PC-3 (cell line): ENCODE results near the gene SIGLEC14.
"Not testable (repeated sequence)": the region's sequence is repeated elsewhere in the genome, so short reads cannot be mapped to it uniquely, and the experiment has no call there.

Experiments used
- EZH2 ChIP-seq: fragments of 300-600 bp; sonication (generic); IDR thresholded peaks from one replicate; pipeline ENCODE4 v1.6.1; 2017; ENCODE audit warnings: antibody characterized with exemption, mild to moderate bottlenecking, low read length; ENCODE audit not compliant: unreplicated experiment
- EZH2phosphoT487 ChIP-seq: fragments of 300-600 bp; sonication (generic); IDR thresholded peaks from 2 replicates; pipeline ENCODE4 v1.6.1; 2018; ENCODE audit warnings: mild to moderate bottlenecking, antibody characterized with exemption, low read length, borderline replicate concordance
- TF ChIP-seq, protein P1 (sequence below): fragments of 300-600 bp; sonication (generic); conservative IDR thresholded peaks from 2 replicates; pipeline ENCODE4 v1.5.1; 2017; ENCODE audit warnings: antibody characterized with exemption, low read depth, mild to moderate bottlenecking, low read length

DNA sequence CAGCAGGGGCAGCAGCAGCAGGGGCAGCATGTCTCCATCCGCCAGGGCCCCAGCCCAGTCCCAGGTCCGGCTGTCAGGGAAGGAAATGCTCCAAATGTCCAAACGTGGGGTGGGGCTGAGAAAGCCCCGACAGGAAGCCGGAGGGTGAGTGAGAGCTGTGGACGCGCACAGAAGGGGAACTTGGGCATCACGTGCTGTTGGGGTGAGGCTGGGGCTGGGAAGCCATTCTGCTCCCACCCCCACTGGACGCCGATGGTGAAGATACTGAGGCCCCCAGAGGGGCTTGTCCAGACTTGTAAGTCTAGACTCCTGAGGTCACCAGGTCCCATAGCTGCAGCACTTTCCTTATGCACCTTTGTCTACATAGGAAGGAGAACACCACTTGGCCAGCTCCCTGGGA, at the start of gene SIGLEC14:
- TF ChIP-seq, protein P1, sequence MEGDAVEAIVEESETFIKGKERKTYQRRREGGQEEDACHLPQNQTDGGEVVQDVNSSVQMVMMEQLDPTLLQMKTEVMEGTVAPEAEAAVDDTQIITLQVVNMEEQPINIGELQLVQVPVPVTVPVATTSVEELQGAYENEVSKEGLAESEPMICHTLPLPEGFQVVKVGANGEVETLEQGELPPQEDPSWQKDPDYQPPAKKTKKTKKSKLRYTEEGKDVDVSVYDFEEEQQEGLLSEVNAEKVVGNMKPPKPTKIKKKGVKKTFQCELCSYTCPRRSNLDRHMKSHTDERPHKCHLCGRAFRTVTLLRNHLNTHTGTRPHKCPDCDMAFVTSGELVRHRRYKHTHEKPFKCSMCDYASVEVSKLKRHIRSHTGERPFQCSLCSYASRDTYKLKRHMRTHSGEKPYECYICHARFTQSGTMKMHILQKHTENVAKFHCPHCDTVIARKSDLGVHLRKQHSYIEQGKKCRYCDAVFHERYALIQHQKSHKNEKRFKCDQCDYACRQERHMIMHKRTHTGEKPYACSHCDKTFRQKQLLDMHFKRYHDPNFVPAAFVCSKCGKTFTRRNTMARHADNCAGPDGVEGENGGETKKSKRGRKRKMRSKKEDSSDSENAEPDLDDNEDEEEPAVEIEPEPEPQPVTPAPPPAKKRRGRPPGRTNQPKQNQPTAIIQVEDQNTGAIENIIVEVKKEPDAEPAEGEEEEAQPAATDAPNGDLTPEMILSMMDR = not testable (repeated sequence)
- TF ChIP-seq EZH2, EZH2phosphoT487: not testable (repeated sequence)
